GM18526 (cell line): ENCODE data around the gene RAE1.

Experiments
- POLR2A ChIP-seq: IDR thresholded peaks from 3 replicates; pipeline ENCODE4 v1.6.1; 2011; ENCODE audit not compliant: insufficient read length; ENCODE audit errors: extremely low read depth

RAE1 gene

DNA sequence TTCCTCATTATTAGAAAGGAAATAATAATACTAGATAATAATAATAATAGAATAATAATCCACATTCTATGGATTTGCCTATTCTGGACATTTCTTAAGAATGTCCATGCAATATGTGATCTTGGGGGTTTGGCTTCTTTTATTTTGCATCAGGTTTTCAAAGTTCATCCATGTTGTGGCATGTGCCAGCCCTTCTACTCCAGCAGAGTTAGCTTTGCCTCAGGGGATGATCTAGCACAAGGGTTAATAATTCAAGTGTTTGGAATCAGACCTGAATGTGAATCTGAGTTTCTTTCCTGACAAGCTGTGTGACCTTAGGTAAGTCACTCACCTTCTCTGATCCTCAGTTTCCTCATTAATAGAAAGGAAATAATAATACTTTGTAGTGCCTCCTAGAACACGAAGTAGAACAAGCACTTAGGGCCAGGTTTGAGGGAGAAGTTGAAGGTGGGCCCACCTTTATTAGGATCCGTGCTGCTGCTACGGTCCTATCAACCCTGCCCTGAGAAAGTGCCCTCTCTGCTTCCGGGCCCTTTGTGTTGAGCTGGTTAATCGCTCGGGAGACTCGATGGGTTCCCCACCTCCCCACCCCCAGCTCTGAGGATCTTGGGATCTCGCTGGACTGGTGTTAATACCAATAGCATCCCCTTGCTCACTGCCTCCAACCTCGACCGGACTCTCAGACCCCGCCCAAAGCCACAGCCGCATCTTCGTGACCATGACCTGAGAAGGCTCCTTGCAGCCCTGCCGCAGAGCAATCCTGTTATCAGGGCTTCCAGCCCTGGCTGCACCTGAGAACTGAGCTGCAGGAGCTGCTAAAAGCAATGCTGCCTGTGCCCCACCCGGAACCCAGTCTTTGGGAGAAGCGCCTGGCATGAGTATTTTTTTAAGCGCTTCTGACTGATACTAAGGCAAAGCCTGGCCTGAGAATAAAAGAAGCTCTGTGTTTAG is 67.0 kb downstream of the RAE1 start:
- TF ChIP-seq POLR2A, result no peak

DNA sequence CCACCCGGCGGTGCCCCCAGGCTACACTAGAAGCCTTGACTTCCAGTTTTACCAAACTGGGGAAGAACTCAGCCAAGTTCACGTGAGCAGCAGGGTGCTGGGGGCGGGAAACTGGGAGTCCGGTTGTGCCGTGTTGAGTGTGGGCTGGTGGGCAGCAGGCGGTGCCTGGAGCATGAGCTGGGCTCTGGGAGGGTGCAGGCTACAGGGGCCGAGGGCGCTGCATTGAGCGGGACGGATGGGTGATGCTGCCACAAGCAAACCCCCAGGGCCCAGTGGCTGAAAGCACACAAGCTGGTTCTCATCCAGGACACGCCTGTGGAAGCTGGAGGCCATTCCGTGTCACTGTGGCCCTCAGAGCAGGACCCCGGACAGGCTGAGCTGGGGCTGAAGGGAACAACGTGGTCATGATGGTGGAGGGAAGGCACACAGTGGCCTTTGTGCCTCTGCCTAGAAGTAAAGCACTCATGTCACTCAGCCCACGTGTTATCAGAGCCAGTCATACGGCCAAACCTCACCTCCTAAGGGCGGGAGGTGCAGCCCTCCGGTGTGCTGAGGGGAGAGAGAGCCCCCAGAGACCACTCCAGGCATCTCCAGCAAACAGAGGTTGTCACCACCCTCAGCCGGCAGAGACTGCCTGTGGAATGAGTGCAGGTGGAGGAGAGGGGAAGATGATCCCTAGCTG is 69.7 kb downstream of the RAE1 start:
- no peak for TF ChIP-seq POLR2A

DNA sequence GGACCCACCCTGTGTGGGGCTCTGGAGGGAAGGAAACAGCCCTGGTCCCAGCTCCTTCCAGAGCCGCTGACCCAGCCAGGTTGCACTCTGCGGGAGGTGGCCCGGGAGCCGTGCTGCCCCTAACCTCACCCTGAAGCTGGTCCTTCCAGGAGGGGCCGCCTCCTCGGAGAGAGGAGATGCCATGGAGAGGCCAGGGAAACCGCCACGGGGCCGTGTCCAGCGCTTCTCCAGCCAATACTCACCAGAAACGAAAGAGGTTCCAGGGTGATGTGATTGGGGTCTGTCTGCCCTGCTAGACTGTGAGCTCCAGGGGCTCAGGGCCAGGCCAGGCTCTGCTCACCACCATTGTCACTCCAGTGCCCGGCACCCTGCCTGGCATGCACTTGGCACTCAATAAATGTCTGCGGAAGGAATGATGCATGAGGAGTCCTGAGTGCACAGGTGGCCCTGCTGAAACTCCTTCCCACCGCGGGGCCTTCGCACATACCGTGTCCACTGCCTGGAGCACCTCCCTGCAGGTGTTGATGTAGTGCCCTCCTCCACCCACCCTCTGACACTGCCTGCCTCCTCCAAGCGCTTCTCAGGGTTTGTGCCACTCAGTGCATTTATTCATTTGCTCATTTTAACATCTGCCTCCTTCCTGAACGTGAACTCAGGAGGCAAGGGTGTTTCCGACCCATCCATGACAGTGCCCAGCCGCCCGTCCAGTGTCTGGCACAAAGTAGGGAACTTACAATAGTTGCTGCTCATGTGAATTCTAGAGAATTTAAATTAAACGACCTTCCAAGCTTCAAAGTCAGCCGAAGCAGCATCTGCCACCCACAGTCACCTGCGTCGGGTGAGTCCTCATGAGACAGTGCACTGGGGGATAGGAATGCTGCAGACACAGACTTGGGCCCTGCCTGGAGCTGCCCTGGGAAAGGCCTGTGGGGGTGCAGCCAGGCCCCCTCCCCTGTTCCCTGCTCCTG is 70.5 kb downstream of the RAE1 start:
- no peak for TF ChIP-seq POLR2A

DNA sequence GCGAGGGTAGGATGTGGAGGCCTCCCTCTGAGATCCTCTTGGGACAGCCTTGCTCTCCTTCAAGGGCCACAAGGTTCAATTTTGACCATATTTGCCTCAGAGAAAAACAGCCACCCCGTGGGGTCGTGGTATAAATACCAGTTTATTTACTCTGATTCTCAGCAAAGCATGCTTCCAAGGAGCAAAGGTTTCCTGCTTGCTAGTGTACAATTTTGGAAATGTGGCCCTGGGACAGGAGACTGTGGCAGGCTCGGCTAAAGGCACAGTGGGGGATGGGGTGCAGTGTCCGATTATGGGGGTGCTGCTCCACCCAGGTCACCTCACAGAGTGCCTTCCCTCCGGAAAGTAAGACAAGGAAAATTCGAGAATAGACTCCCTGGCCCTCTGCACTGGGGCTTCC is 71.2 kb downstream of the RAE1 start:
- no peak for TF ChIP-seq POLR2A

DNA sequence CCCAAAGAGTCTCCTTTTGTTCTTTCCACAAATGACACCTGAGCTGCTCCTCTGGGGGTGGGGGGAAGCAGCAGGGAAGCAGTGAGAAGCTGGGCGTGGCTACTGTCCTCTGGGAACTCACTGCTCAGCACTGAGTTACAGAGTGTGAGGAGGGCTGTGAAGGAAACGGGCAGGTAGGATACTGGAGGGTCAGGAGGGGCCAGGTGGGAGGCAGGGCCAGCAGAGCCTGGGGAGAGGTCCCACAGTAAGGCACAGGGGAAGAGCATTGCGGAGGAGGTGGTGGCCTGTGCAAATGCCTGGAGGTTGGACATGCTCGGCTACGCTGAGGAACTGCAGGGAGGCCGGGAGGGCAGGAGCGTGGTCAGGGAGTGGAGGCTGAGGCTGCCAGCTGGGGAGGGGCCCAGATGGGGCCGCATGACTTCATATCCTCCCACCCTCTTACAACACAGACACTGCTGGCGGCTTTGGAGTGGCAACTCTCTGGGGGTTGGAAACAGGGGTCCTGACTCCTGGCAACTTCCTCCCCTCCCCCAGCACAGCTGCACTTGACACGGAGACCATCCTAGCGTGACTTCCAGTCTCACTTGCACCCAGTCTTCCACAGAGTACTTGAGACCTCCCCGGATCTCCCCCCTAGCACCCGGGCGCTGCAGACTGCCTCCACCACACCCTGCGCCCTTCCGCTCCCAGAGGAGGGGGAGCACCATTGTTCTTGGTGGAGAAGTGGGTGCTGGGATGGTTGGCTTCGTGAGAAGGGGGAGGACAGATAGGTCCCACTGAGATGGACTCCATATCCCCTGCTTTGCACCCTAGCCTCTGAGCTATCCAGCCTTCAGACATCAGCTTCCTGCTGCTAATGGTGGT is 74.3 kb downstream of the RAE1 start:
- TF ChIP-seq POLR2A, result no peak

DNA sequence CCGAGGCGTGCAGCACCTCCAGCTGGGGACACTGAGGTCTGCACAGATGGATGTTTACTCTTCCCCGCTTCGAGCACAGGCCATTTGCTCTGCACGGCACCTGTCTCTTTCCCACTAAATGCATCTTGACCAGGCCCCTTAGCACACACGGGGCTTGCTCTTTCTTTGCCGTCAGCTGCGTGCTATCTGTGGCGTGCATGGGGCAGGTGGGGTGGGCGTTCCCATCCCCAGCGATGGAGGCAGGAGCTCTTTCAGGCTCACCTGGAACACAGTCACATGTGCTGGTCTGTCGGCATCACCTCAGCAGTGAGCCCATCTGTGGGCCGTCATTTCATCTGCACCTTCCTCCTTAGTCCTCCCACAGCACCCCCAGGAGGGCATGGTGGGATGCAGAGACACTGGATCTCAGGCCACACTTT is 75.2 kb downstream of the RAE1 start:
- no peak for TF ChIP-seq POLR2A

DNA sequence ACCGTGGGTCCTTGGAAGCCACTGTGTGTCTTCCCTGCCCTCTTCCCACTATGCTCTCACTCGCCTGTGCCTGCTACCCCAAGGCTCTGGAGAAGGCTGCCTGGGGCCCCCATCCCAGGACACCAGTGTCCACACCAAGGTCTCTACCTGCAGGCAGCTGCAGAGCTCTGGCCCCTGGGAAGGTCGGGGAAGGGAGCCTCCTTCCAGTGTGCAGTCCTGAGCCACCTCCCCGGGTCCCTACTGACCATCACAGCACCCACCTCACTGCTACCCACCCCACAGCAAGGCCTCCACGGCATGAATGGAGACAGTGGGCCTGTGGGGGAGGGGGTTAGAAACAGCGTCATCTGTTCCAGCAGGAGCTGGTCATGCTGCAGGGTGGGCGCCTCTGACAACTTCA is 75.8 kb downstream of the RAE1 start:
- no peak for TF ChIP-seq POLR2A

DNA sequence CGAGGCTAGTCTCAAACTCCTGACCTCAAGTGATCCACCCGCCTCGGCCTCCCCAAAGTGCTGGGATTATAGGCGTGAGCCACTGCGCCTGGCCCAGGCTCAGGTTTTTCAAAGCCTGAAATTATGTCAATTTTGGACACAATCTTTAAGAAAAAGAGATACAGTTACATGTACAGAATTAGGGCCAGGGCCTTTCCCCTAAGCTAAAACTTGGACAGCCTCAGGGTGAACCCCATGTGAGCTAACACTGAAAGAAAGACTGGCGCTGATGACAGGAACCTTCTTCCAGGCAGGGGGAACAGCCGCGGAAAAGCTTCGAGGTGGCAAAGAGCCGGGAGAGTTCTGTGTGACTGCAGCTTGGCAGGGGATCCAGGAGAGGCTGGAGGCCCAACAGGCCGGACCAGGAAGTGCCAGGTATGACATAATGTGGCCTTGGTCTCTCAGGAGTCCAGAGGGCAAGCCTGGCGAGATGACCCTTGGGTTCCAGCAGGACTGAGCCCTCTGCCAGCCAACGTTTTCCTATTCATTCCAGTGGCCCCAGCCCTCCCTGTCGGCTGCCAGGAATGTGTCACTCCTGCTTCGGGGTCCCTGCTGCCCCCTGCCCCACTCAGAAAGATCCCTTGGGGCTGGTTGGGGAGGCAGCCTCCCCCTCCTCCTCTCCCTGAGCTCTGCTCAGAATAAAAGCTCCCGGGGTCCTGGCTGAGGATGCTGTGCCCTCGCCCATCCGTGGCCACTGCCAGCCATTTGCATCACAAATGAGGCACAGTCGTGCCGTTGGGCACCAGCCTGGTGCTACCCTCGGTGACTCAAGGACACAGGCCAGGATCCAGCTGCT is 77.5 kb downstream of the RAE1 start:
- no peak for TF ChIP-seq POLR2A
